Mesenchymal stem cell (in vitro differentiated cells and primary cell): ENCODE measurements around the gene USH2A.
A peak's percentile ranks its signal among the peaks of the same experiment; 100 is the strongest.

Experiments used
- DNase-seq: peaks from one replicate; pipeline ENCODE4 v3.0.0-alpha.2; 2013
- H2AFZ ChIP-seq: one replicate; pipeline ENCODE4 v1.6.1; 2013; ENCODE audit warnings: low read depth, mild to moderate bottlenecking, control low read depth, inconsistent platforms, low read length, moderate library complexity
- H2AK5ac ChIP-seq: 2 replicates; pipeline ENCODE4 v1.6.1; 2013; ENCODE audit warnings: low read length, moderate library complexity, mild to moderate bottlenecking, inconsistent platforms; ENCODE audit not compliant: severe bottlenecking
- H2BK120ac ChIP-seq: one replicate; pipeline ENCODE4 v1.6.1; 2013; ENCODE audit warnings: low read depth, mild to moderate bottlenecking, inconsistent platforms, low read length, moderate library complexity
- H2BK12ac ChIP-seq, 2 experiments: one replicate each; pipeline ENCODE4 v1.6.1; 2013; ENCODE audit warnings: inconsistent platforms in 2 of 2, low read length in 2 of 2, mild to moderate bottlenecking in 2 of 2, moderate library complexity in 2 of 2, control low read depth in 1 of 2
- H2BK15ac ChIP-seq: one replicate; pipeline ENCODE4 v1.6.1; 2013; ENCODE audit warnings: mild to moderate bottlenecking, low read depth, inconsistent platforms; ENCODE audit not compliant: poor library complexity, severe bottlenecking
- H2BK5ac ChIP-seq: 2 replicates; pipeline ENCODE4 v1.6.1; 2013; ENCODE audit warnings: low read depth, mild to moderate bottlenecking, low read length, control low read depth, inconsistent platforms; ENCODE audit not compliant: poor library complexity, severe bottlenecking
- H3K14ac ChIP-seq, 2 experiments: one replicate each; pipeline ENCODE4 v1.6.1; 2013; ENCODE audit warnings: inconsistent platforms in 2 of 2, low read length in 2 of 2, control low read depth in 1 of 2, mild to moderate bottlenecking in 1 of 2, moderate library complexity in 1 of 2
- H3K18ac ChIP-seq, 2 experiments: one replicate each; pipeline ENCODE4 v1.6.1; 2013; ENCODE audit warnings: inconsistent platforms in 2 of 2, low read length in 2 of 2, control low read depth in 1 of 2, low read depth in 1 of 2, mild to moderate bottlenecking in 1 of 2
- H3K23ac ChIP-seq, 2 experiments: one replicate each; pipeline ENCODE4 v1.6.1; 2013; ENCODE audit warnings: inconsistent platforms in 2 of 2, low read length in 2 of 2, mild to moderate bottlenecking in 2 of 2, moderate library complexity in 2 of 2, control low read depth in 1 of 2
- H3K27ac ChIP-seq: 2 replicates; pipeline ENCODE4 v1.5.1; 2013; ENCODE audit warnings: mild to moderate bottlenecking, moderate library complexity, low read length, control low read depth, inconsistent platforms; ENCODE audit not compliant: poor library complexity, severe bottlenecking
- H3K27me3 ChIP-seq, 2 experiments: 2 replicates each; pipeline versions ENCODE4 v1.6.1 to v1.7.0; 2013; ENCODE audit warnings: low read length in 2 of 2, mild to moderate bottlenecking in 2 of 2, moderate library complexity in 2 of 2, control low read depth in 1 of 2, inconsistent platforms in 1 of 2; ENCODE audit not compliant: control insufficient read depth in 1 of 2, insufficient read depth in 1 of 2
- H3K36me3 ChIP-seq, 2 experiments: 2 replicates each; pipeline versions ENCODE4 v1.6.1 to v1.7.0; 2013; ENCODE audit warnings: low read length in 2 of 2, control low read depth in 1 of 2, inconsistent platforms in 1 of 2, low read depth in 1 of 2, mild to moderate bottlenecking in 1 of 2; ENCODE audit not compliant: insufficient read depth in 2 of 2, control insufficient read depth in 1 of 2
- H3K4ac ChIP-seq, 2 experiments: one replicate each; pipeline ENCODE4 v1.6.1; 2013; ENCODE audit warnings: inconsistent platforms in 2 of 2, low read length in 2 of 2, mild to moderate bottlenecking in 2 of 2, moderate library complexity in 2 of 2, control low read depth in 1 of 2, low read depth in 1 of 2
- H3K4me1 ChIP-seq: 2 replicates; pipeline ENCODE4 v1.6.1; 2013; ENCODE audit warnings: low read depth, low read length, control low read depth; ENCODE audit not compliant: control insufficient read depth, insufficient read depth
- H3K4me2 ChIP-seq: 2 replicates; pipeline ENCODE4 v1.6.1; 2013; ENCODE audit warnings: low read length, mild to moderate bottlenecking, inconsistent platforms; ENCODE audit not compliant: poor library complexity, severe bottlenecking
- H3K4me3 ChIP-seq, 2 experiments: 2 replicates each; pipeline versions ENCODE4 v1.5.1 to v1.7.0; 2013; ENCODE audit warnings: low read length in 2 of 2, mild to moderate bottlenecking in 2 of 2, control low read depth in 1 of 2, low read depth in 1 of 2; ENCODE audit not compliant: insufficient read depth in 1 of 2
- H3K79me1 ChIP-seq: replicated peaks from 2 replicates; pipeline ENCODE4 v1.6.1; 2013; ENCODE audit warnings: mild to moderate bottlenecking, control low read depth, low read length, inconsistent platforms; ENCODE audit not compliant: poor library complexity, severe bottlenecking
- H3K9ac ChIP-seq: 2 replicates; pipeline ENCODE4 v1.7.0; 2013; ENCODE audit warnings: mild to moderate bottlenecking, low read length, moderate library complexity
- H3K9me3 ChIP-seq: 2 replicates; pipeline ENCODE4 v1.7.0; 2013; ENCODE audit warnings: mild to moderate bottlenecking, low read length; ENCODE audit not compliant: control insufficient read depth
- H4K8ac ChIP-seq: one replicate; pipeline ENCODE4 v1.6.1; 2013; ENCODE audit warnings: inconsistent platforms, mild to moderate bottlenecking, low read length, moderate library complexity
- H4K91ac ChIP-seq: one replicate; pipeline ENCODE4 v1.6.1; 2013; ENCODE audit warnings: mild to moderate bottlenecking, low read length, inconsistent platforms
- WGBS: methylation state at CpG from one replicate; pipeline ENCODE4 v1.1.7; 2013; ENCODE audit warnings: mixed read lengths; 5-methylcytosine and 5-hydroxymethylcytosine counted together

The USH2A gene

DNA sequence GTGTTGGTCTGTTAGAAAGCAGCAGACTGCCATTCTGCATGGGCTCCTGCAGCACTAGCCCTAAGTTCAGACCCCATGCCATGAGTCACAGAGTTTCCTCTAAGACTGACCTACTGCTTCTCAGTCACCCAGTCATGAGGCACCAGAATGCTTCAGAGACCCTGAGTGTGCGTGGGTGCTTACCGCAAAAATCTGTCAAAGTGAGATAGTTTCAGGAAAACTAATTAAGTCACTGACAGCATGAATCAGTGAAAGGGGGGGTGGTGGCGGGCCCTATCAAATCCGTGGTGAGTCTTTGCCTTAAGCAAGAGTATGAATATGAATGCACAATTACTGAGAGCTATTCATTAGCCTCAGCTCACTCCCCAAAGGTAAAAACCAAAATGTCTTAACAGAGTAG is 758.0 kb downstream of the USH2A start:
- no peak overlapping the region for H2AK5ac ChIP-seq
- DNase-seq = peak; percentile 7
- no peak overlapping the region for H2AFZ ChIP-seq
- H3K4ac ChIP-seq = no peak overlapping the region
- H3K4me2 ChIP-seq = no peak overlapping the region
- no peaks in the 10 kb centered on the region for H3K27me3 ChIP-seq
- no peaks in the 10 kb centered on the region for H3K36me3 ChIP-seq
- no peak overlapping the region for H2BK12ac ChIP-seq
- H2BK120ac ChIP-seq = no peak overlapping the region
- no peak overlapping the region for H3K14ac ChIP-seq
- H3K9me3 ChIP-seq = no peaks in the 10 kb centered on the region
- no peak overlapping the region for H3K4me3 ChIP-seq
- no peak overlapping the region for H3K27ac ChIP-seq
- H3K23ac ChIP-seq = no peak overlapping the region
- no peaks in the 10 kb centered on the region for H3K79me1 ChIP-seq
- peak overlapping the region; percentile 23 for H3K9ac ChIP-seq
- H3K18ac ChIP-seq = no peak overlapping the region
- no peak overlapping the region for H4K8ac ChIP-seq
- H4K91ac ChIP-seq = no peak overlapping the region
- 83% methylated on average over 4 of the region's 4 CpGs for WGBS
- no peak overlapping the region for H2BK15ac ChIP-seq
- H3K4me1 ChIP-seq = no peaks in the 10 kb centered on the region
- H2BK5ac ChIP-seq = no peak overlapping the region

DNA sequence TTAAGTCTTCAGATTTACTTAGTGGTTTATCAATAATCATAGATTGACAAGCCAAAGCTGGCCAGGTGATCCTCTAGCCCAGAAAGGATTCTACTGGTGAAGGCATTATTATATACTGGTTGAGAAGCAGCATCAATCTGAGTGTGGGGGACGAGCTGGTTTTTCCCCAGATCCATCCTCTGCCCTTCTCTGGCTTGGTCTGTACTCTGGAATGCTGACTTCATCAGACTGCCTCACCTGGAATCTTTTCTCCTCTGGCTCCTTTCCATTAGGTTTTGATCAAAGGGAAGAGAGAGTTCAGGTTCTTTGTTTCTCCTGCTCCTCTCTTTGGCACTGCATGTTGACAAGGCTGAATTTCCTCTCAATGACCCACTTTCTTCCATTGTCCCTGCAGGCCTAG is 762.2 kb downstream of the USH2A start:
- Histone ChIP-seq H2BK120ac (no peak overlapping the region), H2BK12ac (no peak overlapping the region), H3K4me1 (no peaks in the 10 kb centered on the region), H3K18ac (no peak overlapping the region), H3K9ac (no peak overlapping the region), H3K79me1 (no peaks in the 10 kb centered on the region), H3K23ac (no peak overlapping the region), H2BK15ac (no peak overlapping the region), H3K4me2 (no peak overlapping the region), H2AK5ac (no peak overlapping the region), H3K4me3 (no peak overlapping the region), H3K36me3 (no peaks in the 10 kb centered on the region), H3K4ac (no peak overlapping the region), H4K91ac (no peak overlapping the region), H3K27me3 (no peaks in the 10 kb centered on the region), H4K8ac (no peak overlapping the region), H2BK5ac (no peak overlapping the region), H3K27ac (no peak overlapping the region), H3K14ac (no peak overlapping the region), H3K9me3 (no peaks in the 10 kb centered on the region), H2AFZ (no peak overlapping the region)
- 57% methylated on average over 1 of the region's 1 CpG for WGBS
- DNase-seq = no peak

DNA sequence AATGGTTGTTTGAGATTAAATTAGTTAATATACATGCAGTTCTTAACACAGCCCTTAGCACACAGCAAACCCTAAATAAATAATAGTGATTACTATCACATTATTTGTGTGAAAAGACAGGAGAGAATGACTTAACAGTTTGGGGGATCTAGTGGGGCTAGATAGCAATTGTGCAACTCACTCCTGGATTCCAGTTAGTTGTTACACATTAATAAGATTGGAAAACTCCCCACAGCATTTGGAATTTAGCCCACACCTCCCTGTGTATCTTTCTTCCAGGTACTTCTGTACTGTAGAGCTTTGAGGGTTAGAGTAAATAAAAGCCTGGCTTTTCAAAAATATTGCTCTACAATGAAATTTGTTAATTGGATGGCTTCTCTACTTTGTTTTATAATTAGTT is 763.0 kb downstream of the USH2A start:
- Histone ChIP-seq H3K27ac (no peak overlapping the region), H2BK15ac (no peak overlapping the region), H2BK120ac (no peak overlapping the region), H2AK5ac (no peak overlapping the region), H3K23ac (no peak overlapping the region), H4K8ac (no peak overlapping the region), H3K9me3 (no peaks in the 10 kb centered on the region), H3K9ac (no peak overlapping the region), H3K4me3 (no peak overlapping the region), H2BK5ac (no peak overlapping the region), H3K4ac (no peak overlapping the region), H4K91ac (no peak overlapping the region), H2AFZ (no peak overlapping the region), H3K27me3 (no peaks in the 10 kb centered on the region), H3K14ac (no peak overlapping the region), H3K18ac (no peak overlapping the region), H3K79me1 (no peaks in the 10 kb centered on the region), H3K4me2 (no peak overlapping the region), H3K36me3 (no peaks in the 10 kb centered on the region), H2BK12ac (no peak overlapping the region), H3K4me1 (no peaks in the 10 kb centered on the region)
- no peak for DNase-seq

DNA sequence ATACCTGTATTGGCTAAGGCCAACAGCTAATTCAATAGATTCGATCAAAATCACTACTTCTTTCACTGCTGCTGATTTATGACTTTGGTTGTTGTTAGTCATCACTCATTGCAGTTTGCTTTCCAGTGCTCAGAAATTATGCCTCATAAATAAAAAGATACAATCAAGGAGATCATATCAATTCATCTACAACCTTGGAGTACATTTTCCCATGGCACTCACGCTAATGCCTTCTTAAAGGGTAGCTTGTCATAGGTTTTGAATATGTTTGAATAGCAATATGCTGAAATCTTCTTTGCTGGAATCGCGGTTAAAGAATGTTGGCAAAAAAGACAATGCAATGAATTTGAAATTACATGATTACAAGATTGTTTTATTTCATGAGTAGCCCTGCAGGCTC is 766.2 kb downstream of the USH2A start:
- Histone ChIP-seq H3K18ac (no peak overlapping the region), H3K4me2 (no peak overlapping the region), H2BK12ac (no peak overlapping the region), H3K27me3 (no peaks in the 10 kb centered on the region), H3K23ac (no peak overlapping the region), H3K9ac (no peak overlapping the region), H4K91ac (no peak overlapping the region), H3K14ac (no peak overlapping the region), H2BK5ac (no peak overlapping the region), H3K36me3 (no peaks in the 10 kb centered on the region), H4K8ac (no peak overlapping the region), H3K27ac (no peak overlapping the region), H3K4me3 (no peak overlapping the region), H3K4ac (no peak overlapping the region), H2BK15ac (no peak overlapping the region), H3K79me1 (no peaks in the 10 kb centered on the region), H3K9me3 (no peaks in the 10 kb centered on the region), H2BK120ac (no peak overlapping the region), H3K4me1 (no peaks in the 10 kb centered on the region), H2AK5ac (no peak overlapping the region), H2AFZ (no peak overlapping the region)
- DNase-seq = no peak
- 95% methylated on average over 4 of the region's 4 CpGs for WGBS
